WTC11 (cell line): ENCODE results near the gene TSPAN18. TPM values are rescaled to one million over a fixed set of nuclear protein-coding genes. Genes with fewer than 3 reads are reported as not detected.

ENCODE experiments used
- ATAC-seq: fragments of 200-7000 bp; cut with Tn5 transposase; 2 replicates; pipeline ENCODE4 v1.10.0; 2021; ENCODE audit warnings: mild to moderate bottlenecking, moderate library complexity
- CTCF ChIA-PET: fragments of 300-600 bp; sonication (Branson Sonifier 250); formaldehyde crosslinking; loops from one replicate; lab custom pipeline; 2021; ENCODE audit warnings: antibody characterized with exemption; lab: Charles Lee
- POLR2A ChIA-PET: fragments of 350-600 bp; sonication (Branson Sonifier 250); formaldehyde crosslinking; loops from one replicate; lab custom pipeline; 2021; ENCODE audit warnings: antibody characterized with exemption; lab: Charles Lee
- DNase-seq: peaks from one replicate; pipeline ENCODE4 v3.0.0; 2021; ENCODE audit warnings: low spot score
- H3K27ac Mint-ChIP-seq: 2 replicates; pipeline ENCODE4 v1.8.0; 2021; ENCODE audit warnings: mixed read lengths
- H3K27me3 Mint-ChIP-seq: 2 replicates; pipeline ENCODE4 v1.8.0; 2021; ENCODE audit warnings: low read depth, mild to moderate bottlenecking, moderate library complexity, mixed read lengths
- H3K36me3 Mint-ChIP-seq: 2 replicates; pipeline ENCODE4 v1.8.0; 2021; ENCODE audit warnings: mixed read lengths
- H3K4me1 Mint-ChIP-seq: 2 replicates; pipeline ENCODE4 v1.8.0; 2022; ENCODE audit warnings: mixed read lengths
- H3K4me3 Mint-ChIP-seq: 2 replicates; pipeline ENCODE4 v1.8.0; 2021; ENCODE audit warnings: mild to moderate bottlenecking, moderate library complexity, mixed read lengths
- H3K9me3 Mint-ChIP-seq: 2 replicates; pipeline ENCODE4 v1.8.0; 2021; ENCODE audit warnings: mixed read lengths
- ARID4B ChIP-seq: sonication (generic); formaldehyde crosslinking; IDR thresholded peaks from 2 replicates; pipeline ENCODE4 v1.8.0; 2023; ENCODE audit warnings: missing genetic modification reagents, mild to moderate bottlenecking, borderline replicate concordance
- CREM ChIP-seq: sonication (generic); formaldehyde crosslinking; IDR thresholded peaks from 2 replicates; pipeline ENCODE4 v1.8.1; 2022; ENCODE audit warnings: mild to moderate bottlenecking, missing genetic modification reagents, moderate library complexity
- ETV6 ChIP-seq: sonication (generic); formaldehyde crosslinking; IDR thresholded peaks from 2 replicates; pipeline ENCODE4 v1.8.1; 2022; ENCODE audit warnings: mild to moderate bottlenecking, missing genetic modification reagents
- FOXJ3 ChIP-seq: sonication (generic); formaldehyde crosslinking; IDR thresholded peaks from 2 replicates; pipeline ENCODE4 v1.9.0; 2021; ENCODE audit warnings: missing genetic modification reagents, mild to moderate bottlenecking, borderline replicate concordance
- GABPB1 ChIP-seq: sonication (generic); formaldehyde crosslinking; IDR thresholded peaks from 2 replicates; pipeline ENCODE4 v1.8.1; 2023; ENCODE audit warnings: mild to moderate bottlenecking, missing genetic modification reagents
- HMGA2 ChIP-seq: fragments of 250-450 bp; sonication (Bioruptor Pico); IDR thresholded peaks from 2 replicates; pipeline ENCODE4 v1.4.0; 2021; ENCODE audit warnings: mild to moderate bottlenecking, moderate library complexity
- JUN ChIP-seq: sonication (generic); formaldehyde crosslinking; IDR thresholded peaks from 2 replicates; pipeline ENCODE4 v1.8.0; 2023; ENCODE audit warnings: mild to moderate bottlenecking, missing genetic modification reagents
- KAT7 ChIP-seq: sonication (generic); formaldehyde crosslinking; IDR thresholded peaks from 2 replicates; pipeline ENCODE4 v1.8.1; 2023; ENCODE audit warnings: missing genetic modification reagents, mild to moderate bottlenecking, borderline replicate concordance
- MXD4 ChIP-seq: fragments of 250-450 bp; sonication (Bioruptor Pico); IDR thresholded peaks from 2 replicates; pipeline ENCODE4 v1.8.0; 2021; ENCODE audit warnings: mild to moderate bottlenecking, moderate library complexity, borderline replicate concordance
- NR2C2 ChIP-seq: sonication (generic); formaldehyde crosslinking; IDR thresholded peaks from 2 replicates; pipeline ENCODE4 v1.8.0; 2022; ENCODE audit warnings: mild to moderate bottlenecking, missing genetic modification reagents
- SMAD4 ChIP-seq: sonication (generic); formaldehyde crosslinking; IDR thresholded peaks from 2 replicates; pipeline ENCODE4 v1.8.0; 2022; ENCODE audit warnings: mild to moderate bottlenecking, missing genetic modification reagents
- SOX15 ChIP-seq: fragments of 250-450 bp; sonication (Bioruptor Pico); IDR thresholded peaks from 2 replicates; pipeline ENCODE4 v1.9.0; 2021; ENCODE audit warnings: mild to moderate bottlenecking
- TCF7 ChIP-seq: sonication (generic); formaldehyde crosslinking; IDR thresholded peaks from 2 replicates; pipeline ENCODE4 v1.8.0; 2022; ENCODE audit warnings: mild to moderate bottlenecking, low read depth, missing genetic modification reagents, moderate library complexity
- ZNF138 ChIP-seq: sonication (generic); formaldehyde crosslinking; conservative IDR thresholded peaks from 2 replicates; pipeline ENCODE4 v1.8.1; 2022; ENCODE audit warnings: mild to moderate bottlenecking, moderate library complexity, missing genetic modification reagents
- ZNF232 ChIP-seq: sonication (generic); formaldehyde crosslinking; IDR thresholded peaks from 2 replicates; pipeline ENCODE4 v1.8.0; 2022; ENCODE audit warnings: mild to moderate bottlenecking, missing genetic modification reagents
- ZNF263 ChIP-seq: sonication (generic); formaldehyde crosslinking; IDR thresholded peaks from 2 replicates; pipeline ENCODE4 v1.8.1; 2022; ENCODE audit warnings: low read depth, mild to moderate bottlenecking, moderate library complexity, missing genetic modification reagents
- ZNF396 ChIP-seq: fragments of 250-450 bp; sonication (Bioruptor Pico); IDR thresholded peaks from 2 replicates; pipeline ENCODE4 v1.8.0; 2021; ENCODE audit warnings: mild to moderate bottlenecking, moderate library complexity, borderline replicate concordance
- ZNF423 ChIP-seq: fragments of 250-450 bp; sonication (Bioruptor Pico); IDR thresholded peaks from 2 replicates; pipeline ENCODE4 v2.1.2; 2022; ENCODE audit warnings: mild to moderate bottlenecking, moderate library complexity
- ZNF425 ChIP-seq: fragments of 250-450 bp; sonication (Bioruptor Pico); conservative IDR thresholded peaks from 2 replicates; pipeline ENCODE4 v1.9.0; 2021; ENCODE audit warnings: mild to moderate bottlenecking
- total RNA-seq: library from RNA; stranded (reverse); gene quantifications from 3 replicates; pipeline ENCODE4 v1.2.3, GENCODE V29; 2021
- TF ChIP-seq, protein P1 (sequence below): sonication (generic); formaldehyde crosslinking; conservative IDR thresholded peaks from 2 replicates; pipeline ENCODE4 v1.8.1; 2023; ENCODE audit warnings: mild to moderate bottlenecking, low read depth, missing genetic modification reagents, moderate library complexity
- TF ChIP-seq, protein P2 (sequence below): sonication (generic); formaldehyde crosslinking; IDR thresholded peaks from 2 replicates; pipeline ENCODE4 v1.8.1; 2022; ENCODE audit warnings: low read depth, missing genetic modification reagents, borderline replicate concordance

The TSPAN18 gene
- total RNA-seq, 1 experiment from 2014 or later: 44.7 TPM

- TF ChIP-seq FOXJ3 (CRISPR knock-in tag): no peak
- TF ChIP-seq MXD4 (CRISPR knock-in tag): no peak
- no peak for TF ChIP-seq JUN
- TF ChIP-seq GABPB1: no peak
- no peak for TF ChIP-seq ZNF263
- no peak for TF ChIP-seq ZNF423 (CRISPR knock-in tag)
- no peak for TF ChIP-seq NR2C2
- TF ChIP-seq SOX15 (CRISPR knock-in tag): no peak
- TF ChIP-seq ZNF425 (CRISPR knock-in tag): no peak
- TF ChIP-seq, protein P1, sequence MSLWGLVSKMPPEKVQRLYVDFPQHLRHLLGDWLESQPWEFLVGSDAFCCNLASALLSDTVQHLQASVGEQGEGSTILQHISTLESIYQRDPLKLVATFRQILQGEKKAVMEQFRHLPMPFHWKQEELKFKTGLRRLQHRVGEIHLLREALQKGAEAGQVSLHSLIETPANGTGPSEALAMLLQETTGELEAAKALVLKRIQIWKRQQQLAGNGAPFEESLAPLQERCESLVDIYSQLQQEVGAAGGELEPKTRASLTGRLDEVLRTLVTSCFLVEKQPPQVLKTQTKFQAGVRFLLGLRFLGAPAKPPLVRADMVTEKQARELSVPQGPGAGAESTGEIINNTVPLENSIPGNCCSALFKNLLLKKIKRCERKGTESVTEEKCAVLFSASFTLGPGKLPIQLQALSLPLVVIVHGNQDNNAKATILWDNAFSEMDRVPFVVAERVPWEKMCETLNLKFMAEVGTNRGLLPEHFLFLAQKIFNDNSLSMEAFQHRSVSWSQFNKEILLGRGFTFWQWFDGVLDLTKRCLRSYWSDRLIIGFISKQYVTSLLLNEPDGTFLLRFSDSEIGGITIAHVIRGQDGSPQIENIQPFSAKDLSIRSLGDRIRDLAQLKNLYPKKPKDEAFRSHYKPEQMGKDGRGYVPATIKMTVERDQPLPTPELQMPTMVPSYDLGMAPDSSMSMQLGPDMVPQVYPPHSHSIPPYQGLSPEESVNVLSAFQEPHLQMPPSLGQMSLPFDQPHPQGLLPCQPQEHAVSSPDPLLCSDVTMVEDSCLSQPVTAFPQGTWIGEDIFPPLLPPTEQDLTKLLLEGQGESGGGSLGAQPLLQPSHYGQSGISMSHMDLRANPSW (CRISPR knock-in tag): no peak
- CTCF ChIA-PET: no interaction called here
- Mint-ChIP-seq H3K36me3 (peaks cover 6% of the 10 kb centered on the region), H3K27me3 (no peaks in the 10 kb centered on the region), H3K4me1 (peaks cover 10% of the 10 kb centered on the region; the same call in 1 of the 2 replicates), H3K27ac (no peak overlapping the region), H3K4me3 (no peak overlapping the region), H3K9me3 (peaks cover 12% of the 10 kb centered on the region)
- DNase-seq (no peak), ATAC-seq (no peak)
- POLR2A ChIA-PET: no interaction called here
These were observed 86.6 kb downstream of the TSPAN18 start for GRCh38 chr11:44813401-44813800.

DNA sequence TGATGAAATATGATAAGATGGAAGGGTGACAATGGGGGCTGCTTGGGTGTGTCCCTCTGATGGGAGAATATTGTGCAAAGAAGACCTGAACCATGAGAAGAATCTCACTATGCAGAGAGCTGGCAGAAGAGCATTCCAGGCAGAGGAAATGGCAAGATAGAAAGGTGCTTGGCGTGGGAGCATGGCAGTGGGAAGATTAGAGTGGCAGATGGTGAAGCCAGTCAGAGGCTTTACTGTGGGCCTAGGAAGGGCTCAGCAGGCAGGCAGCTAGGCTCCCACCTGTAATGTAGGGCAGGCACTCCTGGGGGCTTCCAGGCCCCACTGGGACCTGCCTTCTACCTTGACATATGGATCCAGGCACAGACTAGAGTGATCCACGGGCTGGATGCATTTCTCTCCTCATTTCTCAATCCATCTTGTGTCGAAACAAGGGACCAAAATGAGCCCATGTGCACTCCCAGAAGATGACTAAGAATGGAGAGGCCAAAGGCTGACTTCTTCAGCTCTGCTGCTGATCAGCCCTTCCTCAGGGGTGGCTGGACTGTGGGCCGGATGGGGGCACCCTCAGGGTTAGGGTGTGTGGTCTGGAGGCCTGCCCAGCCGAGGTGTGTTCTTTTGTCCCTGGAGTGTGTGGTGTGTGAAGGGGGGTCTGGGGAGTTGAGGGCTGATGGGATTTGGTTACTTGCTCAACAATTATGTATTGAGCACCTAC lies 88.3 kb downstream of the TSPAN18 start:
- no peaks in the 10 kb centered on the region for H3K27me3 Mint-ChIP-seq
- peaks cover 6% of the 10 kb centered on the region for H3K36me3 Mint-ChIP-seq
- CTCF ChIA-PET: interaction anchor here (0.9 kb wide), 1 partner anchor 9 kb away, joined by 4 read pairs; no protein-coding TSS in a partner anchor
- H3K4me1 Mint-ChIP-seq: peaks cover 10% of the 10 kb centered on the region; the same call in 1 of the 2 replicates
- POLR2A ChIA-PET: no interaction called here
- peak overlapping the region; percentile 17; the same call in 1 of the 2 replicates for H3K27ac Mint-ChIP-seq
- no peak overlapping the region for H3K4me3 Mint-ChIP-seq
- peaks cover 12% of the 10 kb centered on the region for H3K9me3 Mint-ChIP-seq
- no peak for DNase-seq
- TF ChIP-seq ZNF232 (CRISPR knock-in tag): no peak
- TF ChIP-seq, protein P2, sequence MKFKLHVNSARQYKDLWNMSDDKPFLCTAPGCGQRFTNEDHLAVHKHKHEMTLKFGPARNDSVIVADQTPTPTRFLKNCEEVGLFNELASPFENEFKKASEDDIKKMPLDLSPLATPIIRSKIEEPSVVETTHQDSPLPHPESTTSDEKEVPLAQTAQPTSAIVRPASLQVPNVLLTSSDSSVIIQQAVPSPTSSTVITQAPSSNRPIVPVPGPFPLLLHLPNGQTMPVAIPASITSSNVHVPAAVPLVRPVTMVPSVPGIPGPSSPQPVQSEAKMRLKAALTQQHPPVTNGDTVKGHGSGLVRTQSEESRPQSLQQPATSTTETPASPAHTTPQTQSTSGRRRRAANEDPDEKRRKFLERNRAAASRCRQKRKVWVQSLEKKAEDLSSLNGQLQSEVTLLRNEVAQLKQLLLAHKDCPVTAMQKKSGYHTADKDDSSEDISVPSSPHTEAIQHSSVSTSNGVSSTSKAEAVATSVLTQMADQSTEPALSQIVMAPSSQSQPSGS (CRISPR knock-in tag): no peak
- TF ChIP-seq ETV6: no peak
- no peak for TF ChIP-seq TCF7 (CRISPR knock-in tag)
- TF ChIP-seq HMGA2: no peak
- no peak for TF ChIP-seq KAT7 (CRISPR knock-in tag)
- no peak for TF ChIP-seq ARID4B
- TF ChIP-seq ZNF138 (CRISPR knock-in tag): no peak
- no peak for TF ChIP-seq CREM (CRISPR knock-in tag)
- no peak for TF ChIP-seq ZNF396 (CRISPR knock-in tag)
- TF ChIP-seq SMAD4 (CRISPR knock-in tag): no peak
- ATAC-seq: no peak
